ENCODE measurements around the gene SCOC. TPM values are rescaled to one million over a fixed set of nuclear protein-coding genes. Genes with fewer than 3 reads are reported as not detected.
A peak's percentile ranks its signal among the peaks of the same experiment; 100 is the strongest.

Gene SCOC
- total RNA-seq (2012; rRNA removed) (12.9 and 51.7 TPM in 2 replicates), polyA plus RNA-seq (2012; rRNA removed) (21.2 and 33.2 TPM in 2 replicates), Bru-seq, nascent RNA (percentile 36 among the genes with signal in this experiment), BruChase-seq, experiment 1, labeled RNA remaining after a 6-hour chase (percentile 39 among the genes with signal in this experiment), BruChase-seq, experiment 2, labeled RNA remaining after a 2-hour chase (percentile 35 among the genes with signal in this experiment)
- 2.3 and 2.8 TPM in 2 replicates for polyA plus RNA-seq (2012; cell fraction: cytosol; rRNA removed)
- polyA plus RNA-seq (2012; cell fraction: nucleus; rRNA removed; ENCODE audit: low replicate concordance): 0.51 and 6.3 TPM in 2 replicates
- long read RNA-seq, transcript SCOC-207 (3 exons, 1,838 nt): minor isoform, 9 of 111 reads
- long read RNA-seq, transcript SCOC-211 (4 exons, 1,959 nt): major isoform, 94 of 111 reads
- long read RNA-seq, partial matches to known transcripts: 3 of 111 reads
- long read RNA-seq, other reads (novel, unspliced or antisense): 5 of 111 reads

DNA sequence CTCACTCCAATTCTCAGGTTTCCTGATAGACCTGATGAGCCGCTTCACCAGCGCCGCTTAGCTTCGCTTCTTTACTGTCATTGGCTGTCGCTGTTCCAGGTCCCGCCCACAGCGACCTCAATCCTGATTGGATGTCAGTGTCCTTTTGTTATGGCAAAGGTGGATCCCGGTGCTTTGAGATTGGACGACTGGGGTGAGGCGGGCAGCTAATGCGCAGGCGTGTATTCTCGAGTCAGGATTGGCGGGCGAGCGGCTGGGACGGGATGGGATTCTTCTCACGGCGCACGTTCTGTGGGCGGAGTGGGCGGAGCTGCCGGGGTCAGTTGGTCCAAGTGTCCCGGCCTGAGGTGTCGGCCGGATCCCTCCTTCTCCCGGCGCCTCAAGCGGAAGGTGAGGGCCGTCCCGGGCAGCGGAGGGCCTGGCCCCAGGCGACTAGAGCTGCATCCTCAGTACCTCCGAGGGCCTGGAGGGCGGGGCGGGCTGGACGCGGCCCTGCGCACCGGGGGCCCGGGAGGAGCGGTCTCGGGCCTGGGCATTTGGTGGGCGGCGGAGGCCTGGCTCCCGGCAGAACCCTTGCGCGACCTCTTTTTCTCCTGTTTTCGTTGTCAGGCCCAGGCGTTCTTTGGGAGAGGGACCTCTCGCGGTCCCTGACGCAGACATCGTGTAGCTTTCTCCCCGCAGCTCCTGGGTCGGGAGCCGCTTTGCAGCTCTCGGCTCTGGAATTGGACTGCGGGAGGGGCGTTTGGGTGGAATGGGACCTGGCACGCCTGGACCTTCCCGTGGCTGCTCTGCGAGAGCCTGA is at the start of gene SCOC:
Gene SCOC (plus strand): TSS at position 319 of the 802 bp plus-strand sequence. CDS start 5,525 bp downstream, outside the sequence.
- Histone ChIP-seq H3K27ac (ENCODE audit: insufficient read depth, low read length) (peak within 1 kb of the TSS; percentile 63), H2BK20ac (ENCODE audit: low read depth, low read length) (no peak within 1 kb of the TSS), H2BK15ac (ENCODE audit: low read depth, low read length) (peak within 1 kb of the TSS; percentile 43; the same call in 1 of the 3 replicates), H3K4me2 (ENCODE audit: low read depth, low read length) (peak within 1 kb of the TSS; percentile 98), H2AK5ac (ENCODE audit: low read depth, low read length) (no peak within 1 kb of the TSS), H3K79me1 (ENCODE audit: low read depth in 1 of 2, low read length in 2 of 2) (peaks cover 14 to 31% of the 10 kb centered on the region in 2 experiments), H2AFZ (replicated peaks; ENCODE audit: low read length, poor library complexity) (peak within 1 kb of the TSS; percentile 93), H3K36me3 (ENCODE audit: control insufficient read depth, insufficient read depth, low read length) (no peaks in the 10 kb centered on the region), H3K27me3 (ENCODE audit: control insufficient read depth, insufficient read depth, low read length) (no peaks in the 10 kb centered on the region), H3K56ac (ENCODE audit: extremely low read depth, insufficient read depth, low read length) (peak within 1 kb of the TSS; percentile 72), H3K14ac (replicated peaks; ENCODE audit: low read depth, low read length) (peak within 1 kb of the TSS; percentile 83), H2BK5ac (ENCODE audit: low read depth, low read length, poor library complexity, severe bottlenecking) (peak within 1 kb of the TSS; percentile 62), H3K9ac (ENCODE audit: low read depth, low read length) (peak within 1 kb of the TSS; percentile 81), H3K4me3 (ENCODE audit: insufficient read depth, low read depth, low read length) (peak within 1 kb of the TSS; percentile 75), H3K9me3 (ENCODE audit: control insufficient read depth, insufficient read depth, low read length) (no peaks in the 10 kb centered on the region), H2AK9ac (replicated peaks; ENCODE audit: low read depth, low read length, poor library complexity) (peak within 1 kb of the TSS; percentile 1), H3K18ac (ENCODE audit: low read depth, low read length) (peak within 1 kb of the TSS; percentile 20), H3K4ac (ENCODE audit: low read depth, low read length) (peak within 1 kb of the TSS; percentile 59), H4K91ac (ENCODE audit: insufficient read depth, low read depth, low read length) (peak within 1 kb of the TSS; percentile 42; the same call in 1 of the 2 replicates), H3K9me1 (ENCODE audit: insufficient read depth, low read length) (peaks cover 4% of the 10 kb centered on the region), H4K20me1 (ENCODE audit: insufficient read depth, low read length) (peaks cover 6% of the 10 kb centered on the region; the same call in 1 of the 2 replicates), H4K8ac (ENCODE audit: low read depth in 2 of 2, low read length in 2 of 2) (peak within 1 kb of the TSS; percentile 48 to 91), H3K23ac (ENCODE audit: low read depth, low read length) (peak within 1 kb of the TSS; percentile 82), H2BK120ac (ENCODE audit: low read depth, low read length) (0 out of 2 replicates have a peak within 1 kb of the TSS, but pooled peaks have one; percentile 17), H4K5ac (ENCODE audit: low read depth, low read length) (peak within 1 kb of the TSS; percentile 69), H3K4me1 (ENCODE audit: control insufficient read depth, insufficient read depth, low read length) (no peaks in the 10 kb centered on the region; the same call in 1 of the 2 replicates)
- in situ Hi-C loops (cut with MboI; ENCODE audit: low sequenced_read_pairs): loop anchor here (25.0 kb wide), 2 partner anchors 464 to 764 kb away; partner anchors contain the start of gene RNF150
- peak; percentile 96 for ATAC-seq (ENCODE audit: low read depth)
- ChIA-PET POLR2A (ENCODE audit: unreplicated experiment) (no interaction called here), CTCF (interaction anchor here (0.8 to 1.0 kb wide), 2 partner anchors 14 to 235 kb away, joined by 3 to 4 read pairs; no protein-coding TSS in a partner anchor)
- peak; percentile 99 for DNase-seq
- intact Hi-C loops (cut with micrococcal nuclease): loop anchor here (5.0 kb wide), 2 partner anchors 149 to 759 kb away; partner anchors contain the start of genes ELMOD2 and RNF150
- no TSS peak for BruUV-seq (replicated peaks)
- TF ChIP-seq CEBPB (IDR thresholded peaks at IDR 0.05; ENCODE audit: low read depth, low read length) (no peak), POLR2A (IDR thresholded peaks at IDR 0.05; ENCODE audit: low read depth, low read length) (peak; percentile 79), CHD1 (IDR thresholded peaks at IDR 0.05; ENCODE audit: low read depth, low read length) (no peak), BHLHE40 (IDR thresholded peaks at IDR 0.05; ENCODE audit: low read depth, low read length) (peak; percentile 86; the same call in 1 of the 2 replicates), MXI1 (IDR thresholded peaks at IDR 0.05; ENCODE audit: borderline replicate concordance, low read depth, low read length) (peak; percentile 17; the same call in 1 of the 2 replicates)
- TF ChIP-seq, protein P1, sequence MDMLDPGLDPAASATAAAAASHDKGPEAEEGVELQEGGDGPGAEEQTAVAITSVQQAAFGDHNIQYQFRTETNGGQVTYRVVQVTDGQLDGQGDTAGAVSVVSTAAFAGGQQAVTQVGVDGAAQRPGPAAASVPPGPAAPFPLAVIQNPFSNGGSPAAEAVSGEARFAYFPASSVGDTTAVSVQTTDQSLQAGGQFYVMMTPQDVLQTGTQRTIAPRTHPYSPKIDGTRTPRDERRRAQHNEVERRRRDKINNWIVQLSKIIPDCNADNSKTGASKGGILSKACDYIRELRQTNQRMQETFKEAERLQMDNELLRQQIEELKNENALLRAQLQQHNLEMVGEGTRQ (IDR thresholded peaks at IDR 0.05; ENCODE audit: low read depth, low read length): 0 out of 2 replicates have a peak, but pooled peaks have one; percentile 1
- dilution Hi-C loops (cut with HindIII; ENCODE audit: low sequenced_read_pairs, unreplicated experiment): no loop called here
- WGBS, 2 experiments (ENCODE audit: extremely low coverage in 2 of 2, insufficient read length in 1 of 2): 0% methylated on average over 33 of the region's 63 CpGs; no CpG with 5 or more reads in 1 of the 2 experiments
